B cell (primary cell): ENCODE data around the gene CTDP1.

Experiments
- CTCF ChIP-seq: fragments of 200-600 bp; IDR thresholded peaks from one replicate; pipeline ENCODE4 v1.8.0; 2022; ENCODE audit warnings: antibody characterized with exemption, mild to moderate bottlenecking
- EZH2 ChIP-seq: IDR thresholded peaks from 2 replicates; pipeline ENCODE4 v1.6.1; 2012; ENCODE audit warnings: borderline replicate concordance, low read depth, mild to moderate bottlenecking, moderate library complexity, low read length; ENCODE audit not compliant: insufficient read depth, poor library complexity, severe bottlenecking

- no peak for TF ChIP-seq CTCF
- TF ChIP-seq EZH2, result no peak
These were observed 12.5 kb downstream of the CTDP1 start for GRCh38 chr18:79692056-79692455.
